HepG2 (cell line): Measurements from ENCODE around the gene SLCO3A1.

ENCODE experiments used
- ATAD3A ChIP-seq: sonication (generic); formaldehyde crosslinking; IDR thresholded peaks from 2 replicates; pipeline ENCODE4 v1.4.0; 2020; ENCODE audit warnings: missing genetic modification reagents
- HNRNPLL ChIP-seq: fragments of 200-400 bp; formaldehyde crosslinking; IDR thresholded peaks from 2 replicates; pipeline ENCODE4 v1.6.1; 2017; ENCODE audit warnings: mild to moderate bottlenecking, low read depth, low read length; ENCODE audit not compliant: poor library complexity, severe bottlenecking
- POLR2AphosphoS5 ChIP-seq: IDR thresholded peaks from 2 replicates; pipeline ENCODE4 v1.6.1; 2012; ENCODE audit warnings: low read depth, low read length
- ZNF256 ChIP-seq: sonication (generic); formaldehyde crosslinking; conservative IDR thresholded peaks from 2 replicates; pipeline ENCODE4 v1.4.0; 2020; ENCODE audit warnings: missing genetic modification reagents

DNA sequence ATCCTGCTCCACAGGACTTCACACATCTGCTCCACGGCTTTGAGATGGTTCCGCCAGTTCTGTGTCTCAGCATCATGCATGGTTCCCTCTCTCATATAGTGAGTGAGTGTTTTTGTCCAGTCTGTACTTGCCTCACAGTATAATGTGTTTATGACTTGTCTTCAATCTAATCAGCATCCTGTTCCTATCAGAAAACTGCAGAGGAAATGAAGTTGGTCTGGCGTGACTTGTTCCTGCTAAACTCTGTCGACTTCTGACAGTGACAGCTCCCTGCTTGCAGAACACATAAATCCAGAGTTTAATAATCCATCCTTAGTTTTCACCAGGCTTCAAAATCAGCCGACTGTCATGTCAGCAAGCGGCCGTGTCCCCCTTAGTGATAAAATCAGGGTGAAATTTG, 222.3 kb downstream of the SLCO3A1 start:
- TF ChIP-seq HNRNPLL (no peak), ATAD3A (CRISPR knock-in tag) (no peak), POLR2AphosphoS5 (no peak), ZNF256 (no peak)
